WTC11 (cell line): ENCODE data around the gene PLA2G4F. TPM values are rescaled to one million over a fixed set of nuclear protein-coding genes. Genes with fewer than 3 reads are reported as not detected.

Source experiments
- ATAC-seq: fragments of 200-7000 bp; cut with Tn5 transposase; 2 replicates; pipeline ENCODE4 v1.10.0; 2021; ENCODE audit warnings: mild to moderate bottlenecking, moderate library complexity
- CTCF ChIA-PET: fragments of 300-600 bp; sonication (Branson Sonifier 250); formaldehyde crosslinking; loops from one replicate; lab custom pipeline; 2021; ENCODE audit warnings: antibody characterized with exemption; lab: Charles Lee
- POLR2A ChIA-PET: fragments of 350-600 bp; sonication (Branson Sonifier 250); formaldehyde crosslinking; loops from one replicate; lab custom pipeline; 2021; ENCODE audit warnings: antibody characterized with exemption; lab: Charles Lee
- DNase-seq: peaks from one replicate; pipeline ENCODE4 v3.0.0; 2021; ENCODE audit warnings: low spot score
- H3K27ac Mint-ChIP-seq: 2 replicates; pipeline ENCODE4 v1.8.0; 2021; ENCODE audit warnings: mixed read lengths
- H3K27me3 Mint-ChIP-seq: 2 replicates; pipeline ENCODE4 v1.8.0; 2021; ENCODE audit warnings: low read depth, mild to moderate bottlenecking, moderate library complexity, mixed read lengths
- H3K36me3 Mint-ChIP-seq: 2 replicates; pipeline ENCODE4 v1.8.0; 2021; ENCODE audit warnings: mixed read lengths
- H3K4me1 Mint-ChIP-seq: 2 replicates; pipeline ENCODE4 v1.8.0; 2022; ENCODE audit warnings: mixed read lengths
- H3K4me3 Mint-ChIP-seq: 2 replicates; pipeline ENCODE4 v1.8.0; 2021; ENCODE audit warnings: mild to moderate bottlenecking, moderate library complexity, mixed read lengths
- H3K9me3 Mint-ChIP-seq: 2 replicates; pipeline ENCODE4 v1.8.0; 2021; ENCODE audit warnings: mixed read lengths
- ESRRA ChIP-seq: sonication (generic); formaldehyde crosslinking; IDR thresholded peaks from 2 replicates; pipeline ENCODE4 v1.8.1; 2022; ENCODE audit warnings: mild to moderate bottlenecking, missing genetic modification reagents, borderline replicate concordance
- FOXP1 ChIP-seq: sonication (generic); formaldehyde crosslinking; IDR thresholded peaks from 2 replicates; pipeline ENCODE4 v1.8.0; 2022; ENCODE audit warnings: missing genetic modification reagents, mild to moderate bottlenecking, moderate library complexity, borderline replicate concordance
- GRHL2 ChIP-seq: fragments of 250-450 bp; sonication (Bioruptor Pico); IDR thresholded peaks from 2 replicates; pipeline ENCODE4 v1.8.0; 2022; ENCODE audit warnings: mild to moderate bottlenecking, moderate library complexity; ENCODE audit not compliant: insufficient replicate concordance, severe bottlenecking
- HMGA2 ChIP-seq: fragments of 250-450 bp; sonication (Bioruptor Pico); IDR thresholded peaks from 2 replicates; pipeline ENCODE4 v1.4.0; 2021; ENCODE audit warnings: mild to moderate bottlenecking, moderate library complexity
- IRF2 ChIP-seq: sonication (generic); formaldehyde crosslinking; IDR thresholded peaks from 2 replicates; pipeline ENCODE4 v1.8.0; 2022; ENCODE audit warnings: low read depth, missing genetic modification reagents, borderline replicate concordance
- MYBL2 ChIP-seq: sonication (generic); formaldehyde crosslinking; IDR thresholded peaks from 2 replicates; pipeline ENCODE4 v1.8.1; 2023; ENCODE audit warnings: mild to moderate bottlenecking, moderate library complexity, missing genetic modification reagents
- NFE2L1 ChIP-seq: sonication (generic); formaldehyde crosslinking; IDR thresholded peaks from 2 replicates; pipeline ENCODE4 v1.8.1; 2023; ENCODE audit warnings: missing genetic modification reagents
- NFYB ChIP-seq: sonication (generic); formaldehyde crosslinking; conservative IDR thresholded peaks from 2 replicates; pipeline ENCODE4 v1.8.0; 2022; ENCODE audit warnings: low read depth, missing genetic modification reagents
- NR1H2 ChIP-seq: sonication (generic); formaldehyde crosslinking; IDR thresholded peaks from 2 replicates; pipeline ENCODE4 v1.9.0; 2021; ENCODE audit warnings: mild to moderate bottlenecking, moderate library complexity, missing genetic modification reagents
- PRRX2 ChIP-seq: fragments of 250-450 bp; sonication (Bioruptor Pico); IDR thresholded peaks from 2 replicates; pipeline ENCODE4 v1.8.0; 2021; ENCODE audit warnings: mild to moderate bottlenecking
- ZNF121 ChIP-seq: sonication (generic); formaldehyde crosslinking; IDR thresholded peaks from 2 replicates; pipeline ENCODE4 v1.8.0; 2023; ENCODE audit warnings: missing genetic modification reagents
- microRNA-seq: library from miRNA; unstranded; fragments of <30 nt; microRNA quantifications from one replicate; pipeline ENCODE4 v1.2.0, GENCODE V29; 2022; ENCODE audit warnings: borderline number of aligned reads
- total RNA-seq: library from RNA; stranded (reverse); gene quantifications from 3 replicates; pipeline ENCODE4 v1.2.3, GENCODE V29; 2021
- TF ChIP-seq, protein P1 (sequence below): fragments of 250-450 bp; sonication (Bioruptor Pico); IDR thresholded peaks from 2 replicates; pipeline ENCODE4 v1.9.0; 2021; ENCODE audit warnings: mild to moderate bottlenecking
- TF ChIP-seq, protein P2 (sequence below): sonication (generic); formaldehyde crosslinking; IDR thresholded peaks from 2 replicates; pipeline ENCODE4 v1.8.0; 2023; ENCODE audit warnings: missing genetic modification reagents
- TF ChIP-seq, protein P3 (sequence below): fragments of 250-450 bp; sonication (Bioruptor Pico); IDR thresholded peaks from 2 replicates; pipeline ENCODE4 v1.9.0; 2021; ENCODE audit warnings: mild to moderate bottlenecking
- TF ChIP-seq, protein P4 (sequence below): fragments of 250-450 bp; sonication (Bioruptor Pico); IDR thresholded peaks from 2 replicates; pipeline ENCODE4 v1.8.0; 2021; ENCODE audit warnings: mild to moderate bottlenecking
- TF ChIP-seq, protein P5 (sequence below): sonication (generic); formaldehyde crosslinking; IDR thresholded peaks from 2 replicates; pipeline ENCODE4 v1.8.0; 2022; ENCODE audit warnings: mild to moderate bottlenecking, missing genetic modification reagents

PLA2G4F gene
- total RNA-seq, 1 experiment from 2014 or later, result 0.11 TPM

DNA sequence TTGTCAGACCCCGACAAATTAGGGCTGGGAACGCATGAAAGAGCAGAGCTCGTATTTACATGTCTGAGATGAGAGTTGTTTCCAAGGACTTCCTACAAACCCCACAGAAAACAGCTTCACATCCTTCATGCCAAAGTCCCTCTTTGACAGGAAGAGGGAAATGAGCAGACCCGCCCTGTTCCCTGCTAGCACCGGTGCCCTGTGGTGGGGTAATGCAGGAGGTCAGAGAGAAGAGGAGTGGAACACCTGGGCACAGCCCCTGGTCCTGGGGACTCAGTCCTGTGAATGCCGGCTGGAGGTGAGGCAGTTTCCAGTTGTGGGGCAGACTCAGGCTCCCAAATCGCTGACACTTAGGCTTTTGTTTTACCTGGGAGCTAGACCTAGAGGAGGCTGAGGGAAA is 66.1 kb downstream of the PLA2G4F start:
- Mint-ChIP-seq H3K4me3 (no peak overlapping the region), H3K9me3 (no peaks in the 10 kb centered on the region), H3K36me3 (no peaks in the 10 kb centered on the region), H3K27me3 (no peaks in the 10 kb centered on the region; the same call in 1 of the 2 replicates), H3K4me1 (peaks cover 21% of the 10 kb centered on the region), H3K27ac (no peak overlapping the region)
- CTCF ChIA-PET, result interaction anchor here (0.5 to 1.7 kb wide), 8 partner anchors 10 to 100 kb away, joined by 3 to 9 read pairs (median 4); no protein-coding TSS in a partner anchor
- DNase-seq (no peak), ATAC-seq (no peak)
- TF ChIP-seq PRRX2 (CRISPR knock-in tag), result no peak
- POLR2A ChIA-PET, result no interaction called here

DNA sequence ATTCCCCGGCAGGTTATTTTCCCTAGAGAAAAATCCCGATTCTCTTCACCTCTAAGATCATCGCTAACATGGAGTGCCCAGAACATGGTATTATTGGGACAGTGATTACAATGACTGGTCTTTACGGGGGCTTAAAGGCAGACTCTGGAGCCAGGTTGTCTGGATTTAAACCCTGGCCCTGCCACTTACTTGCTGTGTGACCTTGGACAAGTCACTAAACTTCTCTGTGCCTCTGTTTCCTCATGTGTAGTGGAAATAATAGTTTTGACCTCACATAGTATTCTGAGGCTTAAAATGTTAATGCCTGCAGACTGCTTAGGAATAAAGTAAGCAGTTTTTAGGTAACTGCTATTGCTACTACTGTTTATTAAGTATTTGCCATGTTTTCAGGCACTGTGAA is 66.5 kb downstream of the PLA2G4F start:
- TF ChIP-seq, protein P1, sequence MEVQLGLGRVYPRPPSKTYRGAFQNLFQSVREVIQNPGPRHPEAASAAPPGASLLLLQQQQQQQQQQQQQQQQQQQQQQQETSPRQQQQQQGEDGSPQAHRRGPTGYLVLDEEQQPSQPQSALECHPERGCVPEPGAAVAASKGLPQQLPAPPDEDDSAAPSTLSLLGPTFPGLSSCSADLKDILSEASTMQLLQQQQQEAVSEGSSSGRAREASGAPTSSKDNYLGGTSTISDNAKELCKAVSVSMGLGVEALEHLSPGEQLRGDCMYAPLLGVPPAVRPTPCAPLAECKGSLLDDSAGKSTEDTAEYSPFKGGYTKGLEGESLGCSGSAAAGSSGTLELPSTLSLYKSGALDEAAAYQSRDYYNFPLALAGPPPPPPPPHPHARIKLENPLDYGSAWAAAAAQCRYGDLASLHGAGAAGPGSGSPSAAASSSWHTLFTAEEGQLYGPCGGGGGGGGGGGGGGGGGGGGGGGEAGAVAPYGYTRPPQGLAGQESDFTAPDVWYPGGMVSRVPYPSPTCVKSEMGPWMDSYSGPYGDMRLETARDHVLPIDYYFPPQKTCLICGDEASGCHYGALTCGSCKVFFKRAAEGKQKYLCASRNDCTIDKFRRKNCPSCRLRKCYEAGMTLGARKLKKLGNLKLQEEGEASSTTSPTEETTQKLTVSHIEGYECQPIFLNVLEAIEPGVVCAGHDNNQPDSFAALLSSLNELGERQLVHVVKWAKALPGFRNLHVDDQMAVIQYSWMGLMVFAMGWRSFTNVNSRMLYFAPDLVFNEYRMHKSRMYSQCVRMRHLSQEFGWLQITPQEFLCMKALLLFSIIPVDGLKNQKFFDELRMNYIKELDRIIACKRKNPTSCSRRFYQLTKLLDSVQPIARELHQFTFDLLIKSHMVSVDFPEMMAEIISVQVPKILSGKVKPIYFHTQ (CRISPR knock-in tag), result no peak
- TF ChIP-seq, protein P2, sequence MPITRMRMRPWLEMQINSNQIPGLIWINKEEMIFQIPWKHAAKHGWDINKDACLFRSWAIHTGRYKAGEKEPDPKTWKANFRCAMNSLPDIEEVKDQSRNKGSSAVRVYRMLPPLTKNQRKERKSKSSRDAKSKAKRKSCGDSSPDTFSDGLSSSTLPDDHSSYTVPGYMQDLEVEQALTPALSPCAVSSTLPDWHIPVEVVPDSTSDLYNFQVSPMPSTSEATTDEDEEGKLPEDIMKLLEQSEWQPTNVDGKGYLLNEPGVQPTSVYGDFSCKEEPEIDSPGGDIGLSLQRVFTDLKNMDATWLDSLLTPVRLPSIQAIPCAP (CRISPR knock-in tag), result no peak
- TF ChIP-seq NFYB (CRISPR knock-in tag) (no peak), ESRRA (CRISPR knock-in tag) (no peak), HMGA2 (CRISPR knock-in tag) (no peak), NFE2L1 (CRISPR knock-in tag) (no peak), NR1H2 (no peak), IRF2 (CRISPR knock-in tag) (no peak), ZNF121 (CRISPR knock-in tag) (no peak), FOXP1 (CRISPR knock-in tag) (no peak), GRHL2 (no peak), MYBL2 (CRISPR knock-in tag) (no peak)
- TF ChIP-seq, protein P3, sequence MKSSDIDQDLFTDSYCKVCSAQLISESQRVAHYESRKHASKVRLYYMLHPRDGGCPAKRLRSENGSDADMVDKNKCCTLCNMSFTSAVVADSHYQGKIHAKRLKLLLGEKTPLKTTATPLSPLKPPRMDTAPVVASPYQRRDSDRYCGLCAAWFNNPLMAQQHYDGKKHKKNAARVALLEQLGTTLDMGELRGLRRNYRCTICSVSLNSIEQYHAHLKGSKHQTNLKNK (CRISPR knock-in tag), result no peak
- TF ChIP-seq, protein P4, sequence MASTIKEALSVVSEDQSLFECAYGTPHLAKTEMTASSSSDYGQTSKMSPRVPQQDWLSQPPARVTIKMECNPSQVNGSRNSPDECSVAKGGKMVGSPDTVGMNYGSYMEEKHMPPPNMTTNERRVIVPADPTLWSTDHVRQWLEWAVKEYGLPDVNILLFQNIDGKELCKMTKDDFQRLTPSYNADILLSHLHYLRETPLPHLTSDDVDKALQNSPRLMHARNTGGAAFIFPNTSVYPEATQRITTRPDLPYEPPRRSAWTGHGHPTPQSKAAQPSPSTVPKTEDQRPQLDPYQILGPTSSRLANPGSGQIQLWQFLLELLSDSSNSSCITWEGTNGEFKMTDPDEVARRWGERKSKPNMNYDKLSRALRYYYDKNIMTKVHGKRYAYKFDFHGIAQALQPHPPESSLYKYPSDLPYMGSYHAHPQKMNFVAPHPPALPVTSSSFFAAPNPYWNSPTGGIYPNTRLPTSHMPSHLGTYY (CRISPR knock-in tag), result no peak
- TF ChIP-seq, protein P5, sequence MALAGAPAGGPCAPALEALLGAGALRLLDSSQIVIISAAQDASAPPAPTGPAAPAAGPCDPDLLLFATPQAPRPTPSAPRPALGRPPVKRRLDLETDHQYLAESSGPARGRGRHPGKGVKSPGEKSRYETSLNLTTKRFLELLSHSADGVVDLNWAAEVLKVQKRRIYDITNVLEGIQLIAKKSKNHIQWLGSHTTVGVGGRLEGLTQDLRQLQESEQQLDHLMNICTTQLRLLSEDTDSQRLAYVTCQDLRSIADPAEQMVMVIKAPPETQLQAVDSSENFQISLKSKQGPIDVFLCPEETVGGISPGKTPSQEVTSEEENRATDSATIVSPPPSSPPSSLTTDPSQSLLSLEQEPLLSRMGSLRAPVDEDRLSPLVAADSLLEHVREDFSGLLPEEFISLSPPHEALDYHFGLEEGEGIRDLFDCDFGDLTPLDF (CRISPR knock-in tag), result no peak
- TF ChIP-seq, all 79 proteins: peak for 0
- H3K4me3 Mint-ChIP-seq, result no peak overlapping the region
- H3K27ac Mint-ChIP-seq, result no peak overlapping the region
- no peaks in the 10 kb centered on the region; the same call in 1 of the 2 replicates for H3K27me3 Mint-ChIP-seq
- ATAC-seq, result no peak
- H3K4me1 Mint-ChIP-seq, result peaks cover 26% of the 10 kb centered on the region
- ChIA-PET CTCF (interaction anchor here (0.8 to 1.7 kb wide), 5 partner anchors 14 to 100 kb away, joined by 3 to 9 read pairs (median 4); no protein-coding TSS in a partner anchor), POLR2A (no interaction called here)
- H3K36me3 Mint-ChIP-seq, result no peaks in the 10 kb centered on the region
- H3K9me3 Mint-ChIP-seq, result no peaks in the 10 kb centered on the region
- no peak for DNase-seq

Small RNA genes within 50 kb of the gene (microRNA-seq; reads per million reads assigned to microRNA genes)
- 7.7 reads per million, percentile 21 among the genes with 10 or more reads in this experiment for gene MIR627

Other genes with a start within 250 kb of the PLA2G4F start
- gene EHD4, start 184.1 kb downstream of the PLA2G4F start, total RNA-seq, result 20.8 to 23.9 TPM (median 21.3 TPM) in 3 replicates
- gene PLA2G4E, start 135.6 kb downstream of the PLA2G4F start, total RNA-seq, result 0.02 TPM in 1 of 3 replicates, not detected in the others
- 0.07 to 0.24 TPM (median 0.09 TPM) in 3 replicates for gene PLA2G4D, start 62.1 kb downstream of the PLA2G4F start, total RNA-seq
- gene VPS39, start 51.7 kb upstream of the PLA2G4F start, total RNA-seq, result 43.9 to 44.7 TPM (median 44.5 TPM) in 3 replicates
- 18.5 to 20.5 TPM (median 19.6 TPM) in 3 replicates for gene GANC, start 116.6 kb upstream of the PLA2G4F start, total RNA-seq
- gene TMEM87A, start 116.8 kb upstream of the PLA2G4F start, total RNA-seq, result 28.6 to 32.4 TPM (median 30.5 TPM) in 3 replicates
- gene CAPN3, start 202.9 kb upstream of the PLA2G4F start, total RNA-seq, result 0.70 to 1.4 TPM (median 1.3 TPM) in 3 replicates